Hepatocyte (in vitro differentiated cells): Measurements from ENCODE around the gene SERBP1. TPM values are rescaled to one million over a fixed set of nuclear protein-coding genes. Genes with fewer than 3 reads are reported as not detected.
"Not testable (repeated sequence)": the region's sequence is repeated elsewhere in the genome, so short reads cannot be mapped to it uniquely, and the experiment has no call there.

ENCODE experiments used
- DNase-seq: peaks from one replicate; pipeline ENCODE4 v3.0.0-alpha.2; 2016; ENCODE audit warnings: low spot score
- H2AFZ ChIP-seq: fragments of 200-600 bp; sonication (generic); 2 replicates; pipeline ENCODE4 v1.6.0; 2016; ENCODE audit warnings: antibody characterized with exemption, mild to moderate bottlenecking
- H3K27ac ChIP-seq: fragments of 200-600 bp; sonication (generic); 2 replicates; pipeline ENCODE4 v1.5.1; 2016; ENCODE audit warnings: mild to moderate bottlenecking
- H3K27me3 ChIP-seq: fragments of 200-600 bp; sonication (generic); 2 replicates; pipeline ENCODE4 v1.6.1; 2016
- H3K36me3 ChIP-seq: fragments of 200-600 bp; sonication (generic); replicated peaks from 2 replicates; pipeline ENCODE4 v1.5.1; 2016; ENCODE audit warnings: low read depth; ENCODE audit not compliant: insufficient read depth
- H3K4me1 ChIP-seq: fragments of 200-600 bp; sonication (generic); 2 replicates; pipeline ENCODE4 v1.5.1; 2016; ENCODE audit warnings: mild to moderate bottlenecking, moderate library complexity; ENCODE audit not compliant: insufficient read depth
- H3K4me2 ChIP-seq: fragments of 200-600 bp; sonication (generic); 2 replicates; pipeline ENCODE4 v1.6.0; 2016
- H3K4me3 ChIP-seq: fragments of 200-600 bp; sonication (generic); 2 replicates; pipeline ENCODE4 v1.5.1; 2016; ENCODE audit warnings: mild to moderate bottlenecking
- H3K79me2 ChIP-seq: fragments of 200-600 bp; sonication (generic); 2 replicates; pipeline ENCODE4 v1.6.0; 2017; ENCODE audit warnings: mild to moderate bottlenecking
- H3K9me2 ChIP-seq: fragments of 200-600 bp; sonication (generic); replicated peaks from 2 replicates; pipeline ENCODE4 v1.6.0; 2017; ENCODE audit warnings: mild to moderate bottlenecking; ENCODE audit not compliant: insufficient read depth
- H3K9me3 ChIP-seq: fragments of 200-600 bp; sonication (generic); 2 replicates; pipeline ENCODE4 v1.5.1; 2016; ENCODE audit warnings: low read depth, mild to moderate bottlenecking
- H4K20me1 ChIP-seq: fragments of 200-600 bp; sonication (generic); 2 replicates; pipeline ENCODE4 v1.6.0; 2016; ENCODE audit warnings: mild to moderate bottlenecking; ENCODE audit not compliant: insufficient read depth, poor library complexity, severe bottlenecking
- CTCF ChIP-seq: fragments of 200-600 bp; sonication (generic); IDR thresholded peaks from 2 replicates; pipeline ENCODE4 v1.5.1; 2016; ENCODE audit warnings: antibody characterized with exemption, mild to moderate bottlenecking; ENCODE audit not compliant: poor library complexity
- EZH2 ChIP-seq: fragments of 200-600 bp; sonication (generic); IDR thresholded peaks from 2 replicates; pipeline ENCODE4 v1.6.1; 2016; ENCODE audit warnings: antibody characterized with exemption, mild to moderate bottlenecking, borderline replicate concordance
- EZH2phosphoT487 ChIP-seq: fragments of 200-600 bp; sonication (generic); IDR thresholded peaks from one replicate; pipeline ENCODE4 v1.6.1; 2018; ENCODE audit warnings: antibody characterized with exemption, mild to moderate bottlenecking, low read depth, moderate library complexity; ENCODE audit not compliant: unreplicated experiment, severe bottlenecking
- WGBS: methylation state at CpG from one replicate; pipeline ENCODE4 v1.1.6; 2016; ENCODE audit warnings: low lambda C conversion rate; ENCODE audit errors: missing lambda C conversion rate; 5-methylcytosine and 5-hydroxymethylcytosine counted together
- polyA plus RNA-seq: library from polyadenylated mRNA; unstranded; fragments of >200 nt; fragmentation: Nextera tagmentation; extraction: Ambion mirVana; gene quantifications from 2 replicates; pipeline ENCODE4 v1.2.1, GENCODE V29; 2016
- total RNA-seq: library from RNA; depleted of rRNA; stranded (reverse); fragments of >200 nt; gene quantifications from 2 replicates; pipeline ENCODE4 v1.2.3, GENCODE V29; 2014

Gene SERBP1
- total and polyA plus RNA-seq, 2 experiments from 2014 or later = 102 to 178 TPM

GRCh38 chr1:67405473-67406245 lies 24.5 kb downstream of the SERBP1 start:
- Histone ChIP-seq H3K4me2 (no peak overlapping the region), H3K79me2 (no peaks in the 10 kb centered on the region), H2AFZ (no peak overlapping the region), H3K36me3 (peaks cover 7% of the 10 kb centered on the region), H3K27me3 (no peaks in the 10 kb centered on the region), H4K20me1 (no peaks in the 10 kb centered on the region), H3K27ac (no peak overlapping the region), H3K9me2 (no peaks in the 10 kb centered on the region), H3K9me3 (no peaks in the 10 kb centered on the region), H3K4me3 (no peak overlapping the region), H3K4me1 (no peaks in the 10 kb centered on the region)
- no peak for DNase-seq
- TF ChIP-seq EZH2phosphoT487 (no peak), EZH2 (no peak), CTCF (no peak)
- 75% methylated on average over 3 of the region's 3 CpGs for WGBS

- H4K20me1 ChIP-seq = no peaks in the 10 kb centered on the region
- H3K36me3 ChIP-seq = no peaks in the 10 kb centered on the region
- H3K79me2 ChIP-seq = no peaks in the 10 kb centered on the region
- H3K4me3 ChIP-seq = no peak overlapping the region
- H3K4me2 ChIP-seq = no peak overlapping the region
- H3K9me3 ChIP-seq = no peaks in the 10 kb centered on the region
- 75% methylated on average over 5 of the region's 5 CpGs for WGBS
- no peak overlapping the region for H3K27ac ChIP-seq
- H3K27me3 ChIP-seq = no peaks in the 10 kb centered on the region
- H3K9me2 ChIP-seq = no peaks in the 10 kb centered on the region
- no peak overlapping the region for H2AFZ ChIP-seq
- TF ChIP-seq CTCF = no peak
- TF ChIP-seq EZH2phosphoT487 = no peak
- no peak for TF ChIP-seq EZH2
- DNase-seq = no peak
- H3K4me1 ChIP-seq = no peaks in the 10 kb centered on the region
These were observed 26.0 kb downstream of the SERBP1 start for GRCh38 chr1:67404212-67404620.

- Histone ChIP-seq H3K4me2 (no peak overlapping the region), H3K4me3 (no peak overlapping the region), H2AFZ (no peak overlapping the region), H3K27ac (no peak overlapping the region), H3K79me2 (no peaks in the 10 kb centered on the region), H3K9me3 (no peaks in the 10 kb centered on the region), H3K9me2 (no peaks in the 10 kb centered on the region), H3K36me3 (no peaks in the 10 kb centered on the region), H4K20me1 (no peaks in the 10 kb centered on the region), H3K4me1 (no peaks in the 10 kb centered on the region), H3K27me3 (no peaks in the 10 kb centered on the region)
- no peak for DNase-seq
- 94% methylated on average over 6 of the region's 6 CpGs for WGBS
- no peak for TF ChIP-seq CTCF
- TF ChIP-seq EZH2 = no peak
- no peak for TF ChIP-seq EZH2phosphoT487
These were observed 28.8 kb downstream of the SERBP1 start for GRCh38 chr1:67401443-67401842.

GRCh38 chr1:67400029-67400786 lies 30.0 kb downstream of the SERBP1 start:
- H3K9me2 ChIP-seq, H3K27ac ChIP-seq, H2AFZ ChIP-seq, H3K27me3 ChIP-seq, H3K4me1 ChIP-seq, DNase-seq, H3K4me3 ChIP-seq, H3K9me3 ChIP-seq, H3K36me3 ChIP-seq, H3K79me2 ChIP-seq, H4K20me1 ChIP-seq, H3K4me2 ChIP-seq: not testable (repeated sequence)
- WGBS = 88% methylated on average over 12 of the region's 12 CpGs
